ENCODE measurements around the gene KLK6. TPM values are rescaled to one million over a fixed set of nuclear protein-coding genes. Genes with fewer than 3 reads are reported as not detected.
A peak's percentile ranks its signal among the peaks of the same experiment; 100 is the strongest.

The KLK6 gene
- total RNA-seq (not detected), polyA plus RNA-seq (1 to 10 TPM in 1 of 3 donors, not detected in 2; 4.5 TPM)
- long read RNA-seq, donor 1, result 0 reads
- long read RNA-seq, donor 2, result 0 reads
- long read RNA-seq, donor 3, result 0 reads
- long read RNA-seq, donor 4, result 0 reads
- long read RNA-seq, donor 5, partial matches to known transcripts, result 0 of 1 reads
- long read RNA-seq, donor 5, other reads (novel, unspliced or antisense), result 0 of 1 reads
- long read RNA-seq, donor 6, partial matches to known transcripts, result 0 of 2 reads
- long read RNA-seq, donor 6, other reads (novel, unspliced or antisense), result 0 of 2 reads
- long read RNA-seq, donor 7, result 0 reads
- long read RNA-seq, donor 8, result 0 reads
- long read RNA-seq, donor 9, result 0 reads
- long read RNA-seq, donor 10, result 0 reads

DNA sequence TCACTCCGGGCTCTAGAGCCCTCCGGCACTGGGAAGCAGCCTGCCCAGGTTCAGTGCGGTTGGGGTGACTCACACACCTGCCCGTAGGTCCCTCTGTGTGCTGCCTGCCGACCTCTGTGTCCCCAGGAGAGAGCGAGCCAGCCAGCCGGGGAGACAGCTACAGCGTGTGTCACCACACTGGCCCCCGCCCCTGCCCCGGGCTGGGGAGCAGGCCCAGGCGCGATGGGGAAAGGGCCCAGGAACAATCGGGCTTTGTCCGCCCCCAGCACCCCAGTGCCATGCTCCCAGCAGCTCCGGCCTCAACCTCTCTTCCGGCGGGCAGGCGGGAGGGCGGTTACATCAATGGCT lies at the start of gene KLK6:
Gene KLK6, minus strand, starts transcription at position 179 of the 348 bp plus-strand sequence. CDS start 1,487 bp downstream, outside the sequence.
- 55 to 79% (median 60%) methylated on average over 7 to 19 of the region's 19 CpGs for WGBS, 5 donors
- H3K27ac ChIP-seq, result no peak within 1 kb of the TSS
- H3K27me3 ChIP-seq, result peaks cover 0 to 91% (median 19%) of the 10 kb centered on the region in 3 donors
- DNase-seq, result peak in 1 of 2 donors; percentile 9
- H3K9me3 ChIP-seq, result no peaks in the 10 kb centered on the region
- TF ChIP-seq POLR2A (IDR thresholded peaks at IDR 0.05) (no peak), EP300 (IDR thresholded peaks at IDR 0.05) (no peak), POLR2AphosphoS5 (IDR thresholded peaks at IDR 0.05) (no peak)
- TF ChIP-seq, protein P1, sequence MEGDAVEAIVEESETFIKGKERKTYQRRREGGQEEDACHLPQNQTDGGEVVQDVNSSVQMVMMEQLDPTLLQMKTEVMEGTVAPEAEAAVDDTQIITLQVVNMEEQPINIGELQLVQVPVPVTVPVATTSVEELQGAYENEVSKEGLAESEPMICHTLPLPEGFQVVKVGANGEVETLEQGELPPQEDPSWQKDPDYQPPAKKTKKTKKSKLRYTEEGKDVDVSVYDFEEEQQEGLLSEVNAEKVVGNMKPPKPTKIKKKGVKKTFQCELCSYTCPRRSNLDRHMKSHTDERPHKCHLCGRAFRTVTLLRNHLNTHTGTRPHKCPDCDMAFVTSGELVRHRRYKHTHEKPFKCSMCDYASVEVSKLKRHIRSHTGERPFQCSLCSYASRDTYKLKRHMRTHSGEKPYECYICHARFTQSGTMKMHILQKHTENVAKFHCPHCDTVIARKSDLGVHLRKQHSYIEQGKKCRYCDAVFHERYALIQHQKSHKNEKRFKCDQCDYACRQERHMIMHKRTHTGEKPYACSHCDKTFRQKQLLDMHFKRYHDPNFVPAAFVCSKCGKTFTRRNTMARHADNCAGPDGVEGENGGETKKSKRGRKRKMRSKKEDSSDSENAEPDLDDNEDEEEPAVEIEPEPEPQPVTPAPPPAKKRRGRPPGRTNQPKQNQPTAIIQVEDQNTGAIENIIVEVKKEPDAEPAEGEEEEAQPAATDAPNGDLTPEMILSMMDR (IDR thresholded peaks at IDR 0.05), result no peak
- H3K4me3 ChIP-seq, result no peak within 1 kb of the TSS
- intact Hi-C loops (cut with DNase I; ENCODE audit: low total_unique reads), result no loop called here
- H3K36me3 ChIP-seq, result no peaks in the 10 kb centered on the region
- H3K4me1 ChIP-seq, result no peaks in the 10 kb centered on the region

- peak; percentile 43 to 54 for DNase-seq
- TF ChIP-seq POLR2A (IDR thresholded peaks at IDR 0.05), result no peak
- TF ChIP-seq EP300 (IDR thresholded peaks at IDR 0.05), result no peak
- TF ChIP-seq, protein P1 (IDR thresholded peaks at IDR 0.05), result no peak
- TF ChIP-seq POLR2AphosphoS5 (IDR thresholded peaks at IDR 0.05), result no peak
- H3K4me3 ChIP-seq, result peak overlapping the region; percentile 29 to 54 (median 40)
- peaks cover 8 to 82% (median 43%) of the 10 kb centered on the region in 3 donors for H3K27me3 ChIP-seq
- intact Hi-C loops (cut with DNase I; ENCODE audit: low total_unique reads), result loop anchor here (2.0 kb wide), 1 partner anchor 76 kb away; no protein-coding TSS in a partner anchor
- WGBS, 5 donors, result 2 to 3% (median 2%) methylated on average over 40 to 68 of the region's 68 CpGs
- H3K36me3 ChIP-seq, result no peaks in the 10 kb centered on the region
- H3K9me3 ChIP-seq, result no peaks in the 10 kb centered on the region
- peak overlapping the region in 2 of 5 donors; percentile 12 to 46 for H3K27ac ChIP-seq
- peaks cover 27 to 48% (median 45%) of the 10 kb centered on the region in 4 donors for H3K4me1 ChIP-seq
These were observed 49.6 kb upstream of the KLK6 start for GRCh38 chr19:51018745-51019543.

GRCh38 chr19:51016798-51017683 lies 47.6 kb upstream of the KLK6 start:
- Histone ChIP-seq H3K4me1 (peaks cover 27 to 48% (median 45%) of the 10 kb centered on the region in 4 donors), H3K36me3 (no peaks in the 10 kb centered on the region), H3K27me3 (peaks cover 8 to 86% (median 43%) of the 10 kb centered on the region in 3 donors), H3K27ac (no peak overlapping the region), H3K9me3 (no peaks in the 10 kb centered on the region), H3K4me3 (peak overlapping the region; percentile 11 to 49 (median 32))
- no peak for TF ChIP-seq POLR2A (IDR thresholded peaks at IDR 0.05)
- TF ChIP-seq, protein P1 (IDR thresholded peaks at IDR 0.05), result peak in 5 of 7 experiments; percentile 31 to 81 (median 66)
- 1 to 4% (median 2%) methylated on average over 51 to 68 of the region's 68 CpGs for WGBS, 5 donors
- DNase-seq, result peak; percentile 77 to 81
- intact Hi-C loops (cut with DNase I; ENCODE audit: low total_unique reads), result no loop called here
